Measurements from ENCODE around the gene RNU1-3.
"Not testable (repeated sequence)": the region's sequence is repeated elsewhere in the genome, so short reads cannot be mapped to it uniquely, and the experiment has no call there.

DNA sequence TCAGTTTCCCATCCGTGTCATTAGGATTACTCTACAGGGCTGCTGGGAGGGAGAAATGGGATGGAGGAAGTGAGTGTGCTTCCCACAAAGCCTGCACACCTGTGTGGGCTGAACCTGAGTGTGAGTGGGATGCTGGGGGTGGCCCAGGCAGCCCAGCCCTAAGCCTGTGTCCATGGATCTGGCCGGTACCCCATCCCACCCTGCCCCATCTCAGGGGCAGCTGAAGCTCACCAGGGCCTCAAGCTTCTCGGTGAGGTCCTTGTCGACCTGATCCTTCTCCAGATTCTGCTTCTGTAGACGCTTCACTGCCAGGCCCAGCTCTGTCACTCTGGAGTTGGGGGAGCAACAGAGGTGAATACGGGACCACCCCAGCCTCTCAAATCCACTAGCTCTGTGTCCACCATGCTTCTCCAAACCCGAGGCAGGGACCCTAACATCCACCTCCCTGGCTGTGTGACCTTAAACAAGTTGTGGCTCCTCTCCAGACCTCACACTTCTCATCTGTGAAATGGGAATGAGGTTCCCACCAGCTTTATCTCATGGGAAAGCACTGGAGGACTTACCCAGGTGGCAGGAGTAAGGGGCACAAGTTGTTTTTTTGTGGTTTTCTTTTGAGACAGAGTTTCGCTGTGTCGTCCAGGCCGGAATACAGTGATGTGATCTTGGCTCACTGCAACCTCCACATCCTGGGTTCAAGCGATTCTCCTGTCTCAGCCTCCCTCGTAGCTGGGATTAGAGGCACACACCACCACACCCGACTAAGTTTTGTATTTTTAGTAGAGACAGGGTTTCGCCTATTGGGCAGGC is 34.5 kb downstream of the RNU1-3 start:
- TF ChIP-seq, protein P1, sequence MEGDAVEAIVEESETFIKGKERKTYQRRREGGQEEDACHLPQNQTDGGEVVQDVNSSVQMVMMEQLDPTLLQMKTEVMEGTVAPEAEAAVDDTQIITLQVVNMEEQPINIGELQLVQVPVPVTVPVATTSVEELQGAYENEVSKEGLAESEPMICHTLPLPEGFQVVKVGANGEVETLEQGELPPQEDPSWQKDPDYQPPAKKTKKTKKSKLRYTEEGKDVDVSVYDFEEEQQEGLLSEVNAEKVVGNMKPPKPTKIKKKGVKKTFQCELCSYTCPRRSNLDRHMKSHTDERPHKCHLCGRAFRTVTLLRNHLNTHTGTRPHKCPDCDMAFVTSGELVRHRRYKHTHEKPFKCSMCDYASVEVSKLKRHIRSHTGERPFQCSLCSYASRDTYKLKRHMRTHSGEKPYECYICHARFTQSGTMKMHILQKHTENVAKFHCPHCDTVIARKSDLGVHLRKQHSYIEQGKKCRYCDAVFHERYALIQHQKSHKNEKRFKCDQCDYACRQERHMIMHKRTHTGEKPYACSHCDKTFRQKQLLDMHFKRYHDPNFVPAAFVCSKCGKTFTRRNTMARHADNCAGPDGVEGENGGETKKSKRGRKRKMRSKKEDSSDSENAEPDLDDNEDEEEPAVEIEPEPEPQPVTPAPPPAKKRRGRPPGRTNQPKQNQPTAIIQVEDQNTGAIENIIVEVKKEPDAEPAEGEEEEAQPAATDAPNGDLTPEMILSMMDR (IDR thresholded peaks at IDR 0.05) = not testable (repeated sequence)
- TF ChIP-seq POLR2A (IDR thresholded peaks at IDR 0.05) = not testable (repeated sequence)
